Activated naive CD4-positive, alpha-beta T cell treated with anti-CD3 and anti-CD28 coated beads, Interleukin-2, amount 50 U/mL, for 24 hours (primary cell): ENCODE measurements around the gene VSNL1.
"Not testable (repeated sequence)": the region's sequence is repeated elsewhere in the genome, so short reads cannot be mapped to it uniquely, and the experiment has no call there.

Experiments
- H3K27ac Mint-ChIP-seq: one replicate; pipeline ENCODE4 v1.8.0; 2021; ENCODE audit warnings: mild to moderate bottlenecking, mixed read lengths
- H3K27me3 Mint-ChIP-seq: one replicate; pipeline ENCODE4 v1.8.0; 2021; ENCODE audit warnings: mixed read lengths
- H3K36me3 Mint-ChIP-seq: one replicate; pipeline ENCODE4 v1.8.0; 2021; ENCODE audit warnings: mixed read lengths
- H3K4me1 Mint-ChIP-seq: one replicate; pipeline ENCODE4 v1.8.0; 2021; ENCODE audit warnings: mixed read lengths
- H3K4me3 Mint-ChIP-seq: one replicate; pipeline ENCODE4 v1.8.0; 2021; ENCODE audit warnings: mild to moderate bottlenecking, mixed read lengths
- H3K9me3 Mint-ChIP-seq: one replicate; pipeline ENCODE4 v1.8.0; 2021; ENCODE audit warnings: mixed read lengths

VSNL1 gene

GRCh38 chr2:17558053-17558452 lies 17.6 kb downstream of the VSNL1 start:
- Mint-ChIP-seq H3K36me3 (no peaks in the 10 kb centered on the region), H3K27me3 (peaks cover 3% of the 10 kb centered on the region), H3K4me1 (no peaks in the 10 kb centered on the region), H3K9me3 (peaks cover 5% of the 10 kb centered on the region), H3K27ac (no peak overlapping the region), H3K4me3 (no peak overlapping the region)

GRCh38 chr2:17558878-17559277 lies 18.4 kb downstream of the VSNL1 start:
- H3K27ac Mint-ChIP-seq = no peak overlapping the region
- peaks cover 3% of the 10 kb centered on the region for H3K27me3 Mint-ChIP-seq
- H3K36me3 Mint-ChIP-seq = no peaks in the 10 kb centered on the region
- no peaks in the 10 kb centered on the region for H3K4me1 Mint-ChIP-seq
- H3K4me3 Mint-ChIP-seq = no peak overlapping the region
- peaks cover 5% of the 10 kb centered on the region for H3K9me3 Mint-ChIP-seq

- H3K27ac Mint-ChIP-seq = not testable (repeated sequence)
Observed at GRCh38 chr2:17565726-17566125, 25.2 kb downstream of the VSNL1 start.

GRCh38 chr2:17571681-17572080 lies 31.2 kb downstream of the VSNL1 start:
- Mint-ChIP-seq H3K27ac (no peak overlapping the region), H3K27me3 (peaks cover 11% of the 10 kb centered on the region), H3K36me3 (no peaks in the 10 kb centered on the region), H3K4me1 (no peaks in the 10 kb centered on the region), H3K4me3 (no peak overlapping the region), H3K9me3 (no peaks in the 10 kb centered on the region)

More at GRCh38 chr2:17565726-17566125, 25.2 kb downstream of the VSNL1 start:
- not testable (repeated sequence) for H3K27me3 Mint-ChIP-seq, H3K4me1 Mint-ChIP-seq, H3K36me3 Mint-ChIP-seq, H3K9me3 Mint-ChIP-seq, H3K4me3 Mint-ChIP-seq

- Mint-ChIP-seq H3K4me1 (no peaks in the 10 kb centered on the region), H3K27me3 (peaks cover 13% of the 10 kb centered on the region), H3K9me3 (no peaks in the 10 kb centered on the region), H3K36me3 (no peaks in the 10 kb centered on the region), H3K4me3 (no peak overlapping the region), H3K27ac (no peak overlapping the region)
Observed at GRCh38 chr2:17573085-17573803, 32.7 kb downstream of the VSNL1 start.

GRCh38 chr2:17573804-17574175 lies 33.3 kb downstream of the VSNL1 start:
- Mint-ChIP-seq H3K4me3 (no peak overlapping the region), H3K36me3 (no peaks in the 10 kb centered on the region), H3K4me1 (no peaks in the 10 kb centered on the region), H3K27me3 (peaks cover 13% of the 10 kb centered on the region), H3K27ac (no peak overlapping the region), H3K9me3 (no peaks in the 10 kb centered on the region)

- Mint-ChIP-seq H3K27ac (no peak overlapping the region), H3K27me3 (peaks cover 13% of the 10 kb centered on the region), H3K36me3 (no peaks in the 10 kb centered on the region), H3K9me3 (no peaks in the 10 kb centered on the region), H3K4me3 (no peak overlapping the region), H3K4me1 (no peaks in the 10 kb centered on the region)
Observed at GRCh38 chr2:17574406-17575073, 34.0 kb downstream of the VSNL1 start.

- no peaks in the 10 kb centered on the region for H3K36me3 Mint-ChIP-seq
- H3K27me3 Mint-ChIP-seq = peaks cover 9% of the 10 kb centered on the region
- H3K9me3 Mint-ChIP-seq = no peaks in the 10 kb centered on the region
- H3K4me1 Mint-ChIP-seq = no peaks in the 10 kb centered on the region
- no peak overlapping the region for H3K27ac Mint-ChIP-seq
- H3K4me3 Mint-ChIP-seq = no peak overlapping the region
Observed at GRCh38 chr2:17576802-17577201, 36.3 kb downstream of the VSNL1 start.

GRCh38 chr2:17578466-17578928 lies 38.0 kb downstream of the VSNL1 start:
- Mint-ChIP-seq H3K9me3 (no peaks in the 10 kb centered on the region), H3K4me1 (no peaks in the 10 kb centered on the region), H3K4me3 (no peak overlapping the region), H3K27ac (no peak overlapping the region), H3K36me3 (no peaks in the 10 kb centered on the region), H3K27me3 (peaks cover 6% of the 10 kb centered on the region)

GRCh38 chr2:17579605-17580318 lies 39.3 kb downstream of the VSNL1 start:
- H3K36me3 Mint-ChIP-seq = no peaks in the 10 kb centered on the region
- H3K4me1 Mint-ChIP-seq = no peaks in the 10 kb centered on the region
- no peak overlapping the region for H3K4me3 Mint-ChIP-seq
- no peak overlapping the region for H3K27ac Mint-ChIP-seq
- peaks cover 6% of the 10 kb centered on the region for H3K27me3 Mint-ChIP-seq
- no peaks in the 10 kb centered on the region for H3K9me3 Mint-ChIP-seq

- Mint-ChIP-seq H3K9me3 (no peaks in the 10 kb centered on the region), H3K27ac (no peak overlapping the region), H3K27me3 (peaks cover 4% of the 10 kb centered on the region), H3K4me1 (no peaks in the 10 kb centered on the region), H3K36me3 (no peaks in the 10 kb centered on the region), H3K4me3 (no peak overlapping the region)
Observed at GRCh38 chr2:17580319-17580715, 39.8 kb downstream of the VSNL1 start.

- Mint-ChIP-seq H3K27me3 (no peaks in the 10 kb centered on the region), H3K9me3 (no peaks in the 10 kb centered on the region), H3K4me3 (no peak overlapping the region), H3K36me3 (no peaks in the 10 kb centered on the region), H3K4me1 (no peaks in the 10 kb centered on the region), H3K27ac (no peak overlapping the region)
Observed at GRCh38 chr2:17581831-17582230, 41.3 kb downstream of the VSNL1 start.

- Mint-ChIP-seq H3K4me3 (no peak overlapping the region), H3K4me1 (no peaks in the 10 kb centered on the region), H3K27ac (no peak overlapping the region), H3K36me3 (no peaks in the 10 kb centered on the region), H3K9me3 (no peaks in the 10 kb centered on the region), H3K27me3 (no peaks in the 10 kb centered on the region)
Observed at GRCh38 chr2:17583166-17583565, 42.7 kb downstream of the VSNL1 start.

GRCh38 chr2:17583646-17584045 lies 43.1 kb downstream of the VSNL1 start:
- Mint-ChIP-seq H3K4me3 (no peak overlapping the region), H3K27me3 (no peaks in the 10 kb centered on the region), H3K27ac (no peak overlapping the region)

GRCh38 chr2:17584689-17585088 lies 44.2 kb downstream of the VSNL1 start:
- Mint-ChIP-seq H3K4me1 (no peaks in the 10 kb centered on the region), H3K36me3 (no peaks in the 10 kb centered on the region), H3K27me3 (no peaks in the 10 kb centered on the region), H3K27ac (no peak overlapping the region), H3K4me3 (no peak overlapping the region), H3K9me3 (no peaks in the 10 kb centered on the region)

More at GRCh38 chr2:17583646-17584045, 43.1 kb downstream of the VSNL1 start:
- H3K9me3 Mint-ChIP-seq = no peaks in the 10 kb centered on the region
- no peaks in the 10 kb centered on the region for H3K4me1 Mint-ChIP-seq
- no peaks in the 10 kb centered on the region for H3K36me3 Mint-ChIP-seq

- Mint-ChIP-seq H3K27ac (no peak overlapping the region), H3K36me3 (no peaks in the 10 kb centered on the region), H3K4me1 (no peaks in the 10 kb centered on the region), H3K4me3 (no peak overlapping the region), H3K27me3 (peaks cover 3% of the 10 kb centered on the region), H3K9me3 (no peaks in the 10 kb centered on the region)
Observed at GRCh38 chr2:17587469-17587868, 47.0 kb downstream of the VSNL1 start.
